ENCODE results near the gene RASGRF2.
"Not testable (repeated sequence)": the region's sequence is repeated elsewhere in the genome, so short reads cannot be mapped to it uniquely, and the experiment has no call there.

The RASGRF2 gene

DNA sequence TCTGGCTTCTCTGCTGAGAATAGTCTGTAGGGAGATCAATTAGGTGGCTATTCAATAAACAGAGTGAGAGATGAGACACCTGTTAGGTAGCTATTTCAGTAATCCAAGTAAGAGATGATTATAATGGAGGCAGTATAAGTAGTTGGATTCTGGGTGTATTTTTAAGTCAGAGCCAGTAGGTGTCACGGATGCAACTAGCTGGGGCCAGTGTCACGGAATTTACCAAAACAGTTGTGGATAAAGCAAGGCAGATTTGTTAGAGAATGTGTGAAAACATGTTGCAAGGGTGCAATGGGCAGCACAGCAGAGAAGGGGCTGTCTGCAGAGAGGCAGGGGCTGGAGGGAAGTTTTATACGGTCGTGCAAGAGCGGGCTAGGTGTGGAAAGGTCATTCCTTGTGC, 114.9 kb downstream of the RASGRF2 start:
- no peak for DNase-seq (ENCODE audit: low read depth)

DNA sequence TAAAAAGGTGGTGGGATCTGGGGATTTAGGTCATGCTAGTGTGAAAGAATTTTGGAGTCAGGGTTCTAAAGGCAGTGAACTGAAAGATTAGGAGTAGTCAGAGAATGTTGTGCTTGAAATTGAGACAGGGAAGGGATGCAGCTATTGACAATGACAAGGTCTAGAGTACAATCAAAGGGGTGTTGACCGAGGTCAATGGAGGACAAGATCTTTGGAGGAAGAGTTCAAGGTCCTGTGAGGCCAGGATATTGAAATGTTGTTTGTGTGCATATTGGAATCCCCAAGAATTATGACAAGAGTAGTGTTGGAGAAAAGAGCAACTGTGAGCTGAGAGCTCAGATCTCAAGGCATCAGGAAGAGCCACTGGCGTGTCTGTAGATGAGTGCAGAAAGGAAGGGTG, 116.9 kb downstream of the RASGRF2 start:
- DNase-seq (ENCODE audit: low read depth) = no peak

DNA sequence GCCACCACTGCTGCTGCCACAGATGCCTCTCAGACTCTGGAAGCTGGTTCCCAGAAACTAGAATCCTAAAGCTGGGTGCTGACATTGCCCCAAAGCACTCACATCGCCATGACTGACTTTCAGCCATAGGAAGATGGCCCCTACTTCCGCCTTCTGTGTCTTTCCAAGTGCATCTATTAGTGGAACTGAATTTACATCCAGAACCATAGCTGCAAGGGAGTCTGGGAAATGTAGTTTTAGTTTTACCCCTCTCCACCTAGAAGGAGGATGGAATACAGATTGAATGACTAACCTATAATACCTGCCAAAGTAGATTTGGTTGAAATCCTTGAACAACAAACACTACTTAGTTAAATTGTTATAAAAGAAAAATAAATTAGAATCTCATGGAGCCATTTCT, 118.8 kb downstream of the RASGRF2 start:
- no peak for DNase-seq (ENCODE audit: low read depth)

DNA sequence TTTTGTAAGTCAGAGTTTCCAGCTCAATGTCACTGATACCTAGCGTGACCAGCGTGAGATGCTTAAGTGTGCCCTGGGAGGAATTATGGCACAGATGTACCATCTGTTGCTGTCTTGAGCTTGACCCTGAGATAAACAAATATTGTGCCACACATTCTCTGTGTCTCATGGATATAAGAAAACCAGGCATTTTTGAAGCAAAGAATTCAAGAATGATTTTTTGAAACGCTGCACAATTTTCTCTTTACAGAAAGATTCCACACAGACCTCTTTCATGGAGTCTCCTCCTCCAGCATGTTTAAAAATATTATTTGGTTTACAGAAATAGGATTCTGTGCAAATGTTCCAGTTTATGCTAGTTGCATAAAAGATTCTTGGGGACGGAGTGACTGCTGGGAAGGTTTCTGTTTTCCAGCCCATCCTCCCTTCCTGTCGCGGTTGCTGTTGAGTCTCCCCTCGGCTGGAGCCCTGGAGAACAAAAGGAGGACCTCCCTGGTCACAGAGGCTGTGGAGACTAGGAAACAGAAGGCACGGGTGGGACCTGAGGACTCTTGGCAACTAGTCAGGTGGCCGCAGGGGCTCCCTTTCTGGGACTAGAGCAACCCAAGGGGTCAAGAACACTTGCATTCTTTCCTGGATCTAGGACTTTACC, 120.8 kb downstream of the RASGRF2 start:
- no peak for DNase-seq (ENCODE audit: low read depth)

DNA sequence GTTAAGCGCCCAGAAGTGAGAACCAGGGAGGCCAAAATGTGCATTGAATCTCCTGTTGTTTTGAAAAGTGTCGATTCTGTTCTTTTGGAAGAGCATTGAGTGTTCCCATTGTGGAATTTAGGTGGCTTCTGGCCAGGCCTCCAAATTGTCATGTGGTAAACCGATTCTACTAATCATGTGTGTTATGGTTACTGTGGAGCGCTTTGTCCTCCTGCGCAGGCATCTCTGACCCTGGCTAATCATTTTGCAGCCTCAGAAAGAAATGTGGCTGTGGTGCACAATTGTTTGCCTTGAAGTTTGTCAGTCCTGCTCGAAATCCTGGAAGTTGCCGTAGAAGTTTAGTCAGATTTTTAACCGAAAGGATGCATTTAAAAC, 121.3 kb downstream of the RASGRF2 start:
- no peak for DNase-seq (ENCODE audit: low read depth)

DNA sequence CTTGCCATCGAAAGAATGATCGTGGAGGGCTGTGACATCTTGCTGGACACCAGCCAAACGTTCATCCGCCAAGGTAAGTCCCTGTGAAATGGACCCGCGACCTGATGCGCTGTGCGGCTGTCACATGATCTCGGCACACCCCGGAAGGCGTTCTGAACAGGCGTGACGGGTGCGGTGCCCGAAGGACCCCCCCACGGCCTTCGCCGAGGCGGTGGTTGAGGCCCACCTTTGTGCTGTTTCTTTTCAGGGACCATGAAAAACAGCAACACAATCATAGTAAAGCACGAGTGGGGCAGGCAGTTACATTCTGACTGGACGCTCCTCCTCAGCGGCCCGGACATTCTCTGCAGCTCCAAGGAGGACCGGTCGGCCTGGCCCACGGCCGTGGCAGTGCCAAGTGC, 126.7 kb downstream of the RASGRF2 start:
- no peak for DNase-seq (ENCODE audit: low read depth)

DNA sequence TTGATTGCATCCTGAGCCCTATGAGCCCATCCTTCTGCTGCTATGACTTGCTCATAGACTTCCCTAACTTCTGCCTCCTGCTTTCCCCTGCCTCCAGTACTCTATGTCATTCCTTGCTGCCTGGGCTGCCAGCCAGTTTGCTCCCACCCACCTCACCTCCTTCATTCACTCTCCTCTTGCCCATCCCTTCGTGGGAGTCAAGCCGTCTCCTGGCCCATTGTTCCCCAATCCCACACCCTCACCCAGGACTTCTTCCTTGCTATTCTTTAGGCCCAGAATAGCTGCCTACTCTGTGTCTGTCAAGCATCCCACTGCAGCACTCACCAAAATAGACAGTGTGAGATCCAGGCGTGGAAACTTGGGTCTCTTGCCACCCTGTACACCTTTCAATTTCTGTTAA, 131.0 kb downstream of the RASGRF2 start:
- no peak for DNase-seq (ENCODE audit: low read depth)

DNA sequence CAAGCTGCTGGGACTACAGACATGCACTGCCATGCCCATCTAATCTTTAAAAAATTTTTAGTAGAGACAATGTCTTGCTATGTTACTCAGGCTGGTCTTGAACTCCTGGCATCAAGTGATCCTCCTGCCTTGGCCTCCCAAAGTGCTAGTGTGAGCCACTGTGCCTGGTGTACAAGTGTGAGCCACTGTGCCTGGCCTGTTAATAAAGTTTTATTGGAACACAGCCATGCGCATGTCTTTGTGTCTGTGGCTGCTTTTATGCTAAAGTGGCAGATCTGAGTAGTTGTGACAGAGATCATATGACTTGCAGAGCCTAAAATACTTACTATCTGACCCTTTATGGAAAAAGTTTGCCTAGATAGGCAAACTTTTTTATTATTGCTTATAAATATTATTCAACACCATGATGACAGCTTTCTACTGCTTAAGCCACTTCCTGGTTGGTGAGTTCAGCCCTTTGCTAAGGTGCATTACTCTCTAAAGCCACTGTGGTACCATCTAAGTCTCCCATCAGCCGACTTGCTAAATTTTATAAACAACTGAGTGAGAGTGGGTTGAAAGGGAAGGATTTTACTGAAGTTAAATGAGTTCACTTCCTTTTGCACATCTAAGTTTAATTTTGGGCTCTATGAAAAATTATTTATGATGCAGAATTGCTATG, 133.5 kb downstream of the RASGRF2 start:
- no peak for DNase-seq (ENCODE audit: low read depth)

DNA sequence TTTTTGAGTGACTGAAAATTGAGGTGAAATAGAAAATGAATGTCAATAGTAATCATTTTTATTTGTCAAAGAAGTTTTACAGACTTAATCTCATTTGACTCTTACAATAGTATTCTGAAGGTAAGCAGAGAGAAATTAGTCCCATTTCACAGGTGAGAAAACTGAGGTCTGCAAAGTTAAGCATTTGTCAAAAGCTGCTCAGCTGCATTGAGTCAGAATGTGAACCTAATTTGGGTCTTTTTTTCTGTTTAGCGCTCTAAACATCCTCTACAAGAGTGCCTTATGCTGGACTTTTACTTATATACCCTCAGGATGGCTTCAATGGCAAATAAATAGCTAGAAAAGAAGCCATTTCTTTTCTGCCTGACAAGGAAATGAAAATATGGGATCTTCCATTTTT, 135.7 kb downstream of the RASGRF2 start:
- DNase-seq (ENCODE audit: low read depth) = no peak

DNA sequence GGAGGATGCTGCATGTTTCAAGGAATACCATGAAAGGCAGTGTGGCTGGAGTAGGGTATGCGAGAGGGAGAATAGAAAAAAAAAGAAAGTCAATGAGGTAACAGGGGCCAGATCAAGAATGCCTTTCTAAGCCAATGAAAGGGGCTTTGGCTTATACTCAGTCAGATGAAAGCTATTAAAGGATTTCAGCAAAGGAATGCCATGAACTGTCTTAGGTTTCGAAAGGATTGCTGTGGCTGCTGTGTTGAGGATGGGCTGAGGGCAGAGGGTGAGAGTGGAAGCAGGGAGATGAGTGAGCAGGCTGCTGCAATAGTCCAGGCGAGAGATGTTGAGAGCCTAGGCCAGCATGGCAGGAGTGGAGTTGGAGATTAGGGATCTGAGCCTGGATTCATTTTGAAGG, 137.6 kb downstream of the RASGRF2 start:
- no peak for DNase-seq (ENCODE audit: low read depth)

DNA sequence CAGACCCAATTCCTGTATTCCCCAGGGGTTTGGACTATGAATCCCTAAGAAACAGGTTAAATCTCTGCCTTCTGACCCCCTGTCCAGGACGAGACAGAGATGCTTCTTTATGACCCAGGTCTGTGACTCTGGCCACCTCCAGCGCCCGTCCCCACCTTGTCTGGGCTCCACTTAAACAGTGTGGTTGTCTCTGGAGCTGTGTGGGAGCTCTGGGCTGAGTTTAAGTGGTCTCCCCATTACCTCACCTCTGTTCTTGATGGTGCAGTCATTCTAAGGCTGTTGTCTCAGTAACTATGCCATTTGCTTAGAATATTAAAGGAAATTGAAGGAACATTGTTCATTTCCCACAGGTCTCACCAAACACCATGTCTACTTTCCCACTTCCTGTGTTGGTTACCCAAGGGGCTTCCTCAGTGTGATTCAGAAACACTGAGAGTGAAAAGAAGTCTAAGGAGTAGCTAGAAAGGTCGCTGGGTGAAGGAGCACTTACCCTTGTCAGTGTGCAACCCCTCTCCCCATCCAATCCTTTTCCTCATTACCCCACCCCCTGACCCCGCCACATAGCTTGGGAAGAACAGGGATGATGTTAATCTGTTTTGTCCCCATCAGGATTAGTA, 145.2 kb downstream of the RASGRF2 start:
- DNase-seq (ENCODE audit: low read depth) = no peak

DNA sequence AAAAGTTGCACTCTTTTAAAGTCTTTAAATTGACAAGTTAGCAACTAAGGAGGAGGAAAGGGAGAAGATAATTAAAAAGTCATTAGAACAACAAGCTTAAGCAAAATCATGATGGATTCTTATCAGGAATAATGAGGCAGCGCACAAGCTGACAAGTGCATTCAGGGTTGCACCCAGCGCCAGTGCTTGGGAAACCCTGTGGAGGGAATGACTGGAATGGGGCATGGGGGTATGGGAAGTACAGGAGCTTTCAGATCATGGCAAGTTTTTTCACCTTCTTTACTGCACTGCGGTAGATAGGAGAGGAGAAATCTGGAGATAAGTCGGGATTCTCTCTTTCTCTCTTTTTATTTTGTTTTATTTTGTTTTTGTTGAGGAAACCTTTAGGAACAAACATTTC, 155.1 kb downstream of the RASGRF2 start:
- DNase-seq (ENCODE audit: low read depth) = no peak

DNA sequence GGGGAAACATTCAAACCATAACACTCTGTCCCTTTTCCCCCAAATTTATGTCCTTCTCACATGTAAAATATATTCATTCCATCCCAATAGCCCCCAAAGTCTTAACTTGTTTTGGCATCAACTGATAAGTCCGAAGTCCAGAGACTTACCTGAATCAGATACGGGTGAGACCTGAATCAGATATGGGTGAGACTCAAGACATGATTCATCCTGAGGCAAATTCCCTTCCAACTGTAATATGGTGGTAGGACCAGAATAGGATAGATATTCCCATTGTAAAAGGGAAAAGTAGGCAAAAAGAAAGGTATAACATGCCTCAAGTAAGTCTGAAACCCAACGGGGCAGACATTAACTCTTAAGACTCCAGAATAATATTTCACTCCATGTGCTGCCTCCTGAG, 157.4 kb downstream of the RASGRF2 start:
- DNase-seq (ENCODE audit: low read depth) = no peak

DNA sequence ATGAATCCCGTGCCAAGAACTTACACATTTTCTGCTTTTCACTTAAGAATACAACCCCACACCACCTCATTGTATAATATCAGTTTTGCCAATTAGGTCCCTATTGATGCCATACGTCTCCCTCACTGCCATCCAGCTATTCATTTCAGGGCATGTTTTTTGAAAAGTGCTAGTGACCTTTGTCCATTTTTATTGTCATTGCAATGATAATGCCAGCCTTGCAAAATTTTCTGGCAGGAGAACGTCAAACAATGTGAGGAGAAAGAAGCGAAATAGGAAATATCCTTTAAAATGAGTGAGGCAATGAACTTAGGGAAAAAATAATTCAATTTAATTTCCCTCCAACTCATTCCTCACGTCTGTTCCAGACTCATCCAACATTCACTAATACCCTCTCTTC, 161.1 kb downstream of the RASGRF2 start:
- no peak for DNase-seq (ENCODE audit: low read depth)

DNA sequence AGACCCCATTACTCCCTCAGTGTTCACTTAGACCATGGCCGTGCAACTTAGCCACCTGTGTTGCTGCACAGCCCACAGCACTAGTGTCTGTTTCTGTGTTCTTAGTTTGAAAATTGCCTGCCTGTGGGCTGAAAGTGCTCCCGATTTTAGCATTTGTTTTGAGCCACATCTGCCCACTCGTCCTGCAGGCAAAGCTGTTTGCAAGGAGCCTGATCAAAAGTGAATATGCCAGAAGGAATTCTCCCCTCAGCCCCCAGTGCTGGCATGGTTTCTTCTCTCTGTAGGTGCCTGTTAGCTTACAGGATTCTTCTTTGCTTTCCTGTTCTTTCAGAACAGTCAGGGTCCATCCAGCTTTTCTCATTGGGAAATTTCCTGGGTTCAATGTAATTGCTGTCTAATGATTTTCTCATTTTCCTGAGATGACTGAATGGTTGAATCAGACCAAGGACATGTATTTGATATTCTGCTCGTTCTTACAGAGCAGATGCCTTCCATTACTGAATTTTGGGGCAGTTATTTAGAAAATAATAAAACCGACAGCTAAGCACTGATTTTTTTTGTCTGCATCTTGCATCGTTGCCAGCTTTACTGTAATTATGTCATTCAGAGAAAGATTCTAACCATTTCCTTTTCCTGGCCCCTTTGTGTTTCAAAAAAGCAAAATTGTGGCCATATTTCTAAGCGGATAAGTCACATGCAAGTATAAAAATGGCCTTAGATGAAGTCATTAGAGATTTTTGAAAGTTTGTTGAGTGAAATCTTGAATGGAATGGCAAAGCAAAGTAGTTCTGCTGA, 161.9 kb downstream of the RASGRF2 start:
- DNase-seq (ENCODE audit: low read depth) = no peak

DNA sequence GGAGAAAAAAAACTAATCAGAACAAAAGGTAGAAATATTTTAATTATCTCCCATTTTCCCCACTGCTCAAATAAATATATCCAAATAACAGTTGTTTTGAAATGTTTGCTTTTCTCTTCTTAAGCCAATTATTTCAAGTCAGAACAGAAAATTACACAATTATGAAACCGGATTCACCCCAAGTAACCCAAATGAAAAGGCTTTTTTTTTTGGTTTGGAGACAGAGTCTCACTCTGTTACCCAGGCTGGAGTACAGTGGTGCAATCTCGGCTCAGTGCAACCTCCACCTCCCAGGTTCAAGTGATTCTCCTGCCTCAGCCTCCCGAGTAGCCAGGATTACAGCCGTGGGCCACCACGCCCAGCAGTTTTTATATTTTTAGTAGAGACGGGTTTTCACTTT, 164.5 kb downstream of the RASGRF2 start:
- not testable (repeated sequence) for DNase-seq (ENCODE audit: low read depth)

DNA sequence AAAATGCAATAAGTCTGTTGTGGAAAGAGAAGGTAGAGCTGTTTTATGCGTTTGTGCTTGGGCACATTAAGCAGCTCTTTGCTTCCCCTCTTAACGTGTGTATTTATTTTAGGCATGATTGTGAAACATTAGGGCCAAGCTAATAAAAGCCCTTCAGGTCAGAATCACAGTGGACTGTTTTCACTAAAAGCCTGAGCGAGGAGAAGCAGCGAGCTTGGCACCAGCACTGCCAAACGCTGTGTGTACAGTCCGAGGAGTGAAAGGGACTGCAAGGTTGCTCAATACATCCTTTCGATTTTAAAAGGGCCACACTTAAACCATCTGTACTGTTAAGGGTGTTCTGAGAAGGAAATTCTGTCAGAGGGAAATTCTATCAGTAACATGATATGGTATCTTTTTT, 165.8 kb downstream of the RASGRF2 start:
- no peak for DNase-seq (ENCODE audit: low read depth)

DNA sequence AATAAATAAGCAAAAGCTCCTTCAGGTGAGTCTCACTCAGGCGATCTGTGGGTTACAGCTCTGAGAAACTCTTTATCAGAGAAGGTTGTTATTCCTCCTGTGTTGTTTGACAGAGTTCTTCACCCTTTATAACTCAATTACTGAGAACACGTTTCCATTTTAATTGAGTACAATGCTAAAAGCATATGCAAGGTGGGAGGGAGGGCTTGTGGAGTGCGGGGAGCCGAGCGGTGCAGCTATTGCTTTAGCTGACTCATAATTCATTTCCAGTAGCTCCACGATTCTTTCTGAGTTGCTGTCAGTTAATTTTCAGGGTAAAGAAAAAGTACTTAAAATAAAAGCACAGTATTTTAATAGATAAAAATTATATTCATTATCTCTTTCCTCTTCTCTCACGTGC, 168.3 kb downstream of the RASGRF2 start:
- DNase-seq (ENCODE audit: low read depth) = no peak

DNA sequence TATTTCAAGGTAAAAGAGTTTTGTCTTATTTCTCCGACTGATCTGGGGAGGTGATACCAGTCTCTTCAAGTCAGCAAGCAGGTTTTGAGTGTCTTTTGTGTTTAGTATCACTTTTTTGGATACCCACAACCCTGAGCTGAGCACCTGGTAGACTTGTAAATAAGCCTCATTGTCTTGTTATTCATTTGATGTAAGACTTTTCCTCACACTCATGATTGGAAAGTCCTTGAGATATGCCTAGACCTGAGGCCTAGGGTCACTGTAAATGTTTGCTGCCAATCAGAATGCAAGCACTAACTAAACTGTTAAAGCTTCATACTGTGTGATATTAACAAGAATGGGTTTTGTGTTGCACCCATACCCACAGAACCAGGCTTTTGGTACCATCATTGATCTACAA, 172.2 kb downstream of the RASGRF2 start:
- DNase-seq (ENCODE audit: low read depth) = no peak

DNA sequence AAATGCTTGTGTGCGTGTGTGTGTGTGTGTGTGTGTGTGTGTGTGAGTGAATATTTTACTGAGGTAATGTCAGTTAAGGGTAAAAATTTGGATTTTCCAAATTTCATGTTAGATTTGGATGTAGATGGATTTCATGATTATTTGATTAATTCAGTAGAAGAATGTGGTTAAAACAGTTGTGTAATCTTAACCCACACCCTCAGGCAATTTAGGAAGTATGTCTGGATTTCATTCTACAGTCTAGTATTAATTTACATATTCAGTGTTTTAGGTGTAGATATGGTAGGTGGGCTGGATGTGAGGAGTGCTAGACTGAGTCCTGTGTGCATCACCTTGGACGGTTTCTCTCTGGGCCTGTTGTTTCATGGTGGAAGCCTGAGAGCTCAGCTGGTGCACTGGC, 173.9 kb downstream of the RASGRF2 start:
- no peak for DNase-seq (ENCODE audit: low read depth)

DNA sequence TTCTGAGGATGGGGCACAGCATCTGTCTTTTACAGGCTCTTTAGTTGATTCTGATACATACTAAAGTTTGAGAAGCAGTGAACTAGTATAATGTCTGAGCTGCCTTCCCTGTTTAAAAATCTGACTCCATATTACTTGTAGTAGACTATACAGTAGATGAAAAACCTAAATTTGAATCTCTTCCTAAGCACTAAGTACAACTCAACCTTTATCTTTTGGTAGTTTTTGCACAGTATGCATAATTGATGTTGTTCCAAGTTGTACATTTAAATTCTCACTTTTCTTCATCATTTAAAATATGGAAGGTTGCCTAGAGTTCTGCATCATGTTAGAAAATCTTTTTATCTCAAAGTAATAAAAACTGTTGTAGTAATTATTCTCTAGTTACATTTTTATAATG, 174.4 kb downstream of the RASGRF2 start:
- DNase-seq (ENCODE audit: low read depth) = no peak

DNA sequence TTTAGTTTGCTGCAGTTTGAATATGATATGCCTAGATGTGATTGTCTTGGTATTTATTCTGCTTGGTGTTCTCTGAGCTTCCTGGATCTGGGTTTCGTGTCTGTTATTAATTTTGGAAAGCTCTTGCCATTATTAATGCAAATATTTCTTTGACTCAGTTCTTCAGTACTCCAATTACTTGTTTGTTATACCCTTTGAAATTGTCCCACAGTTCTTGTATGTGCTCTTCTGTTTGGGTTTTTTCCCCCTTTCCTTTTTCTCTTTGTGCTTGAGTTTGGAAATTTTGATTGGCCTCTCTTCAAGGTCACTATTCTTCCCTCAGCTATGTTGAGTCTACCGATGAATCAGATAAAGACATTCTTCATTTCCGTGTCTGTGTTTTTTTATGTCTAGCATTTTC, 176.4 kb downstream of the RASGRF2 start:
- no peak for DNase-seq (ENCODE audit: low read depth)

DNA sequence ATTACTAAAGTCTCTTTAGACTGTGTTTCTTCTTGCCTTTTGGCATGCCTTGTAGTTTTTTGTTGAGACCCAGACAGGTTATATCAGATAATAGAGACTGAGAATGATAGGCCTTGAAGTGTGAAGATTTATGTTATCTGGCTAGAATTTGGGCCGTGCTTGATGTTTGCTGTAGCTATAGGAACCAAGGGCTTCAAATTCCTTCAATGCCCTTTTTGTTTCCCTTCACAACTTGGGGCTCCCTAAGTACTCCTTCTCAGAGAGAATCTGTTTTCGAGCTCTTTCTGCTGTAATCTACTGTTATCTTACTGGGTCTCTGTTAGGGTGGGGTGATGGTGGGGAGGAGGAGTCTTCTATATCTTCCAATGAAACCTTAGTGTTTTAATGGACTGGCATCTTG, 177.7 kb downstream of the RASGRF2 start:
- no peak for DNase-seq (ENCODE audit: low read depth)

Measured in stimulated activated CD8-positive, alpha-beta memory T cell treated with anti-CD3 and anti-CD28 coated beads, Interleukin-12 subunit alpha, Interleukin-12 subunit beta, amount 100 ng/mL, for 1 hour (primary cell).